ACHN (cell line): Measurements from ENCODE around the gene EIF3C.
"Not testable (repeated sequence)": the region's sequence is repeated elsewhere in the genome, so short reads cannot be mapped to it uniquely, and the experiment has no call there.

Experiments used
- DNase-seq: peaks from one replicate; pipeline ENCODE4 v3.0.0-alpha.2; 2015
- in situ Hi-C: cut with HindIII; loops from 2 replicates; pipeline ENCODE4 v1.10.0; 2017; ENCODE audit warnings: low sequenced_read_pairs, low pct_ligation_motif_present, low pct_unique_long_range_greater_than_20kb

The EIF3C gene

DNA sequence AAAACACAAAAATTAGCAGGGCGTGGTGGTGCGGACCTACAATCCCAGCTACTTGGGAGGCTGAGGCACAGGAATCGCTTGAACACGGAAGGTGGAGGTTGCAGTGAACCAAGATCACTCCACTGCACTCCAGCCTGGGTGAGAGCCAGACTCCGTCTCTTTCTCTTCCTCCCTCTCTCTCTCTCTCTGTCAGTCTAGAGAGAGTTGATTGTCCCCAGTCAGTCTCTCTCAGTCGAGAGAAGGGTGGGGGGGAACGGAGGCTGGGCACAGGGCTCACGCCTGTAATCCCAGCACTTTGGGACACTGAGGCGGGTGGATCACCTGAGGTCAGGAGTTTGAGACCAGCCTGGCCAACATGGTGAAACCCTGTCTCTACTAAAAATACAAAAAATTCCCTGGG lies 30.0 kb downstream of the EIF3C start:
- in situ Hi-C loops: not testable (repeated sequence)

DNA sequence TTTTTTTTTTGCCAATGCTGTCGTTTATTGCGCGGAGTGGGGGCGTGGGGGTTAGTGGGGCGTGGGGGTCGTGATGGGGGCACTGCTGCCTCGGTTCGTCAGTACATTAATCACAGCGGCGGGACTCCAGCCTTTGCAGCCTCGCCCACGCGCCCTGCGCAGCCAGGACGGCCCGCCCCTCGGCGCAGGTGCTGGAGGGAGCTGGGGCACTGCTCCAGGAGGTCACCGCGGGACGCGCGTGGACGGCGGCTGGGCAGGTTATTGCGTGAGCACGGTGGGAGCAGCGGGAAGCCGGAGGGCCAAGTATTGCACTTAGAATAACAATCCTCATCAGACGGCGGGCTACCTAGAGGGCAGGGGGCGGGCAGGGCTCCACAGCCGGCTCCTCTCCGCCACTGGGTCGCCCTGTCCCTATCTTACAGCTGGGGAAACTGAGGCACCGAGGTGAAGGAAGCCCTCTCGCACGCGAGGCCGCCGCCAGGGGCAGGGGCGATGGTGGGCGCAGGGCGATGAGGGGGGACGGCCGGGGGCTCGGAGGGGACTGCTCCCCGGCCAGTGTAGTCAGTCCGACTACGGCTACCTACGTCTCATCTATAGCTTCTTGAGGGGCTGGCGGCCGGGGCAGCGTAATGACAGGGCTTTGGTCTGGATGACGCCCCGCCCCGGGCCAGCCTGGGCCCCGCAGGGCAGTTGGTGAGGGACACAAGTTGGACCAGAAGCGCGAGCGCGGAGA lies 35.5 kb downstream of the EIF3C start:
- in situ Hi-C loops, DNase-seq: not testable (repeated sequence)

More for the DNA sequence above, 30.0 kb downstream of the EIF3C start:
- DNase-seq: not testable (repeated sequence)

- in situ Hi-C loops, DNase-seq: not testable (repeated sequence)
Measured at GRCh38 chr16:28749997-28750465, 38.8 kb downstream of the EIF3C start.

DNA sequence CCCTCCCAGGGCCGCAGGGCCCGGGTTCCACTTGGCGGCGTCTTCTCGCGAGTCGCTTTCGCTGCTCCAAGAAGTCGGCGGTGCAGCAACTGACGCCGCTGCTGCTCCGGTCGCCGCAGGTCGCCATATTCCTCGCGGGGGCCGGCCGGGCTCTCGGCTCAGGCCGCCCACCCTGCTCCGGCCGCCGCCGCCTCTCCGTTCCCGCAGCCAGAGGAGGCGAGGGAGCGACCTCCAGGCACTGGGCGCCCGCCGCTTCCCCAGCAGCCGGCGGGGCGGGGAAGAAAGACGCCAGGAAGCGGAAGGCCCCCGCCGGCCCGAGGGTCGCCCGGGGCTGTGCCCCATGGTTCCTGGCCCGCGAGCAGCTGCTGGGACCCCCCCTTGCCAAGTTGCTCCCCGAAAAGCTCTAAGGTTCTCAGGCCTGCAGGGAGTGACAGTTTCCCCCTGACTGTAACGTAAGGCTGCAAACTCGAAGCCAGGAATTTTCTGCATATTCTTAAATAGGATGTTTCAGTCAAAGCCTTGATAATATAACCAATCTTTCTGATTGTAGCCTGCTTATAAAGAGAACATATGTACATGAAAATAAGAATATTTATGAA lies 39.3 kb downstream of the EIF3C start:
- DNase-seq, in situ Hi-C loops: not testable (repeated sequence)

DNA sequence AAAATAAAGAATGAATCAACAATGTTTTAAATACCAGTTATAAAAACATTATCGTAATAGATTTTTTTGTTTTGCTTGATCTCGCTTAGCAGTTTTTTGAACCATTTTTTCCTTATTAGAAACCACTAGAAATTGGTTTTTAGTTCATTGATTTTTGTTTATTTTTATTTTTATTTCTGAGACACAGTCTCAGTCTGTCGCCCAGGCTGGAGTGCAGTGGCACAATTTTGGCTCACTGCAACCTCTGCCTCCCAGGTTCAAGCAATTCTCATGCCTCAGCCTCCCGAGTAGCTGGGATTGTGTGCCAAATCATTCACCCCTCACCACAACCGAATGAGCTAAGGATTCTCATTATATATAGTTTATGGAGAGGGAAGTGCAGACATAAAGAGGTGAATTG lies 40.2 kb downstream of the EIF3C start, which contains the start of gene NPIPB9:
TSS of gene NPIPB9 (plus strand) at position 301 of the 400 bp plus-strand sequence.
- in situ Hi-C loops, DNase-seq: not testable (repeated sequence)

GRCh38 chr16:28781697-28782096 lies 70.4 kb downstream of the EIF3C start:
- in situ Hi-C loops, DNase-seq: not testable (repeated sequence)

- DNase-seq, in situ Hi-C loops: not testable (repeated sequence)
Measured at GRCh38 chr16:28782357-28782756, 71.1 kb downstream of the EIF3C start.
